PC-9 (cell line): ENCODE results near the gene CTDSP1. TPM values are rescaled to one million over a fixed set of nuclear protein-coding genes. Genes with fewer than 3 reads are reported as not detected.

Source experiments
- BruUV-seq: library from RNA; stranded (reverse); fragments of 400-500 nt; replicated peaks from 2 replicates; lab custom pipeline; 2021; lab: Mats Ljungman, UMichigan
- CTCF ChIA-PET: fragments of 300-600 bp; sonication (Branson Sonifier 250); formaldehyde crosslinking; loops from one replicate; lab custom pipeline; 2022; ENCODE audit warnings: antibody characterized with exemption; lab: Charles Lee
- POLR2A ChIA-PET: fragments of 300-600 bp; sonication (Branson Sonifier 250); formaldehyde crosslinking; loops from one replicate; lab custom pipeline; 2022; ENCODE audit warnings: antibody characterized with exemption; ENCODE audit not compliant: unreplicated experiment; lab: Charles Lee
- DNase-seq, 2 experiments: peaks; one replicate each; pipeline versions ENCODE4 v3.0.0 to v3.0.0-alpha.2; 2015 to 2022; ENCODE audit warnings: mixed read lengths in 1 of 2
- H2AFZ ChIP-seq: fragments of 200-600 bp; sonication (generic); 2 replicates; pipeline ENCODE4 v1.8.1; 2017; ENCODE audit warnings: antibody characterized with exemption
- H3F3A ChIP-seq: fragments of 200-600 bp; sonication (generic); 2 replicates; pipeline ENCODE4 v1.8.1; 2017; ENCODE audit warnings: antibody characterized with exemption, mild to moderate bottlenecking, low read depth; ENCODE audit not compliant: insufficient read depth
- H3K27ac ChIP-seq: fragments of 200-600 bp; sonication (generic); 2 replicates; pipeline ENCODE4 v1.6.1; 2016; ENCODE audit warnings: mixed run types
- H3K27me3 ChIP-seq: fragments of 200-600 bp; sonication (generic); 2 replicates; pipeline ENCODE4 v1.6.1; 2016; ENCODE audit warnings: low read depth, mixed run types; ENCODE audit not compliant: insufficient read depth
- H3K36me3 ChIP-seq: fragments of 200-600 bp; sonication (generic); 2 replicates; pipeline ENCODE4 v1.6.1; 2016; ENCODE audit warnings: low read depth, mixed run types
- H3K4me1 ChIP-seq: fragments of 200-600 bp; sonication (generic); replicated peaks from 2 replicates; pipeline ENCODE4 v1.6.1; 2016; ENCODE audit warnings: mixed run types; ENCODE audit not compliant: insufficient read depth
- H3K4me2 ChIP-seq: fragments of 200-600 bp; sonication (generic); 2 replicates; pipeline ENCODE4 v1.6.1; 2017; ENCODE audit warnings: mixed run types
- H3K4me3 ChIP-seq: fragments of 200-600 bp; sonication (generic); 2 replicates; pipeline ENCODE4 v1.6.1; 2016; ENCODE audit warnings: mixed run types
- H3K79me2 ChIP-seq: fragments of 200-600 bp; sonication (generic); 2 replicates; pipeline ENCODE4 v1.6.1; 2017; ENCODE audit warnings: low read depth, mixed run types
- H3K9me2 ChIP-seq: fragments of 200-600 bp; sonication (generic); 2 replicates; pipeline ENCODE4 v1.8.1; 2017; ENCODE audit warnings: mild to moderate bottlenecking; ENCODE audit not compliant: insufficient read depth
- H3K9me3 ChIP-seq: fragments of 200-600 bp; sonication (generic); 2 replicates; pipeline ENCODE4 v1.8.1; 2016; ENCODE audit warnings: low read depth; ENCODE audit not compliant: insufficient read depth
- H4K20me1 ChIP-seq: fragments of 200-600 bp; sonication (generic); 2 replicates; pipeline ENCODE4 v1.8.1; 2017; ENCODE audit not compliant: insufficient read depth
- EZH2 ChIP-seq: fragments of 200-600 bp; sonication (generic); IDR thresholded peaks from 2 replicates; pipeline ENCODE4 v1.8.0; 2017; ENCODE audit warnings: antibody characterized with exemption, low read depth
- intact Hi-C: fragments of 100-400 bp; cut with micrococcal nuclease; formaldehyde crosslinking; loops from one replicate; pipeline ENCODE4 v1.10.0; 2022; ENCODE audit not compliant: unreplicated experiment
- total RNA-seq: library from RNA; stranded (reverse); gene quantifications from 2 replicates; pipeline ENCODE4 v1.2.3, GENCODE V29; 2021
- TF ChIP-seq, protein P1 (sequence below): fragments of 200-600 bp; sonication (generic); conservative IDR thresholded peaks from 2 replicates; pipeline ENCODE4 v1.6.1; 2017; ENCODE audit warnings: mixed run types, antibody characterized with exemption, mild to moderate bottlenecking, moderate library complexity

CTDSP1 gene
- total RNA-seq, 1 experiment from 2014 or later = 61.8 TPM

DNA sequence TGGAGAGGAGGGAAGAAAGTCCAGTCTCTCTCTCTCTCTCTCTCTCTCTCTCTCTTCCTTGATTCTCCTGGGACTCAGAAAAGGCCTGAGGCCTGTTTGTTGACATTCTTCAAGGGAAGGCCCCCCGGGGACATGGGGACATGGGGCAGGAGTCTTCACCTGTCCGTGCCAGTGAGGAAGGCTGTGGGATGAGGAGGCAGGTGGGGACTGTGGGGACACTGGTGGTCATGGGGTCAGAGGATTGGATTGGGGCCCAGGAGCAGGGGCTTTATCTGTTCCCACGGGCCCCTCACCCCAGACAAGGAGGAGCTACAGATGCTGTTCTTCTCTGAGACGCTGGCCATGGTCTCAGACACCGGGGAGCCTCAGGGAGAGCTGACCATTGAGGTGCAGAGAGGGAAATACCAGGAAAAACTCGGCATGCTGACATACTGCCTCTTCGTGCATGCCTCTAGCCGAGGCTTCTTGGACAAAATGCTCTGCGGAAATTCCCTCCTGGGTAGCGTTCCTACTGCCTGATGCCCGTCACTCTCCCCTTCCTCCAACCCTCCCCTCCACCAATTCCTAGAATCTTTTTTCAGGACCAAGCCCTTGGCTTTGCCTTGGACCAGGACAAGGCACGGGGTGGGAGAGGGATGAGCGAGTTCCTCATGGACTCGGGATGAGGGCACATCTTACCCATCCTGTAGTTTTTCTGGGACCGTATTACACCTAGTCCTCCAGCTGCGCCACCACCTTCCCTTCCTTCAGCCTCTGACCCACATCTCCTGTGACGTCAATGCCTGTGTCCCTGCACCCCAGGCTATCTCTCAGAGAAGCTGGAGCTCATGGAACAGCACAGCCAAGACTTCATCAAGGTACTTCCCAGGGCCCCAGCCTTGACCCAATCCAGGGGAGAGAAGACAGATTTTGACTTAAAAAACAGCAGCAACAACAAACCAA is 42.2 kb upstream of the CTDSP1 start:
- BruUV-seq = no TSS peak
- H3K4me3 ChIP-seq = no peak overlapping the region; the same call in 1 of the 2 replicates
- ChIA-PET POLR2A (interaction anchor here (0.6 to 1.0 kb wide), 2 partner anchors 35 to 39 kb away, joined by 5 to 30 read pairs; no protein-coding TSS in a partner anchor), CTCF (interaction anchor here (0.6 to 1.5 kb wide), 6 partner anchors 10 to 86 kb away, joined by 3 to 7 read pairs (median 4); no protein-coding TSS in a partner anchor)
- intact Hi-C loops = loop anchor here (5.0 kb wide), 1 partner anchor 40 kb away; the partner anchor contains the start of gene CTDSP1
- no peaks in the 10 kb centered on the region for H3K9me2 ChIP-seq
- H3K9me3 ChIP-seq = no peaks in the 10 kb centered on the region
- DNase-seq = peak in 1 of 2 experiments; percentile 45
- H3K4me2 ChIP-seq = peak overlapping the region; percentile 68
- H3K27ac ChIP-seq = peak overlapping the region; percentile 35
- no peaks in the 10 kb centered on the region for H3K79me2 ChIP-seq
- H4K20me1 ChIP-seq = no peaks in the 10 kb centered on the region
- no peaks in the 10 kb centered on the region for H3K36me3 ChIP-seq
- H3K4me1 ChIP-seq = peaks cover 36% of the 10 kb centered on the region
- TF ChIP-seq, protein P1, sequence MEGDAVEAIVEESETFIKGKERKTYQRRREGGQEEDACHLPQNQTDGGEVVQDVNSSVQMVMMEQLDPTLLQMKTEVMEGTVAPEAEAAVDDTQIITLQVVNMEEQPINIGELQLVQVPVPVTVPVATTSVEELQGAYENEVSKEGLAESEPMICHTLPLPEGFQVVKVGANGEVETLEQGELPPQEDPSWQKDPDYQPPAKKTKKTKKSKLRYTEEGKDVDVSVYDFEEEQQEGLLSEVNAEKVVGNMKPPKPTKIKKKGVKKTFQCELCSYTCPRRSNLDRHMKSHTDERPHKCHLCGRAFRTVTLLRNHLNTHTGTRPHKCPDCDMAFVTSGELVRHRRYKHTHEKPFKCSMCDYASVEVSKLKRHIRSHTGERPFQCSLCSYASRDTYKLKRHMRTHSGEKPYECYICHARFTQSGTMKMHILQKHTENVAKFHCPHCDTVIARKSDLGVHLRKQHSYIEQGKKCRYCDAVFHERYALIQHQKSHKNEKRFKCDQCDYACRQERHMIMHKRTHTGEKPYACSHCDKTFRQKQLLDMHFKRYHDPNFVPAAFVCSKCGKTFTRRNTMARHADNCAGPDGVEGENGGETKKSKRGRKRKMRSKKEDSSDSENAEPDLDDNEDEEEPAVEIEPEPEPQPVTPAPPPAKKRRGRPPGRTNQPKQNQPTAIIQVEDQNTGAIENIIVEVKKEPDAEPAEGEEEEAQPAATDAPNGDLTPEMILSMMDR = no peak
- TF ChIP-seq EZH2 = no peak
- H3K27me3 ChIP-seq = no peaks in the 10 kb centered on the region
- peaks cover 13% of the 10 kb centered on the region for H3F3A ChIP-seq
- no peak overlapping the region for H2AFZ ChIP-seq

DNA sequence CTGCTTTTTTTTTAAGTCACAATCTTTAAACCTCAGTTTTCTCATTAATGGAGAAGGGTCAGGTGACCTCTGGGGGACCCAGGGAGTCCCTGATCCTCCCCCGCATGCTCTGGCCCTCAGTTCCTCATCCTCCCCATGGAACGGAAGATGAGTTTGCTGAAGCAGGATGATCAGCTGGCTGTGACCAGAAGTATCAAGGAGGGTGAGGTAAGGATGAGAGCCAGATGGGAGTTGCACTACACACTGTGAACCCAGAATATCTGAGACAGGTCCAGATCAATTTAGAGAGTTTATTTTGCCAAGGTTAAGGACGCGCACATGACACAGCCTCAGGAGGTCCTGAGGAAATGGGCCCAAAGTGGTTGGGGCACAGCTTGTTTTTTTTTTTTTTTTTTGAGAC is 39.2 kb upstream of the CTDSP1 start:
- intact Hi-C loops = no loop called here
- TF ChIP-seq, protein P1 = no peak
- TF ChIP-seq EZH2 = no peak
- H2AFZ ChIP-seq = no peak overlapping the region
- no peaks in the 10 kb centered on the region for H3K9me2 ChIP-seq
- H3K36me3 ChIP-seq = no peaks in the 10 kb centered on the region
- ChIA-PET CTCF (no interaction called here), POLR2A (no interaction called here)
- H4K20me1 ChIP-seq = no peaks in the 10 kb centered on the region
- H3K27ac ChIP-seq = peak overlapping the region; percentile 82
- no TSS peak for BruUV-seq
- peak overlapping the region; percentile 12; the same call in 1 of the 2 replicates for H3K4me2 ChIP-seq
- H3F3A ChIP-seq = peaks cover 13% of the 10 kb centered on the region
- no peaks in the 10 kb centered on the region for H3K27me3 ChIP-seq
- DNase-seq = no peak
- peaks cover 36% of the 10 kb centered on the region for H3K4me1 ChIP-seq
- H3K79me2 ChIP-seq = no peaks in the 10 kb centered on the region
- H3K4me3 ChIP-seq = no peak overlapping the region
- no peaks in the 10 kb centered on the region for H3K9me3 ChIP-seq

DNA sequence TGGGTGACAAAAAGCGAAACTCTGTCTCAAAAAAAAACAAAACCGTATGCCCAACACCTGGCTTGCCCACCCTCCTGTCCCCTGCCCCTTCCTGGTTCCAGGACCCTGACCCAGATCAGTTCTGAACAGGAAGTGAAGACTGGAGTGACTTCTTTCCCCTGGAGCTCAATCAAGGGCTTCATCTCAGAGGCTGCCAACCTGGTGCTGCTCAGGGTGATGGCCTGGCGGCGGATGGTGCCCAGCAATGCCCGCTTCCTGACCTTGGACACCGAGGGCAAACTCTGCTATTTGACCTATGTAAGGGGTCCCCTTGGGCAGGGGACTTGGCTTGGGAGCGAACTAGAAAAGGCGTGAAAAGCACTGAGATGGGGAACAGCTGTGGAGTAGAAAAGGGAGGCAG is 37.1 kb upstream of the CTDSP1 start:
- no peak overlapping the region for H3K27ac ChIP-seq
- H3K4me1 ChIP-seq = peaks cover 26% of the 10 kb centered on the region
- peaks cover 25% of the 10 kb centered on the region for H3F3A ChIP-seq
- intact Hi-C loops = no loop called here
- ChIA-PET CTCF (interaction anchor here (0.6 kb wide), 1 partner anchor 299 kb away, joined by 6 read pairs; no protein-coding TSS in a partner anchor), POLR2A (no interaction called here)
- TF ChIP-seq, protein P1 = no peak
- TF ChIP-seq EZH2 = no peak
- H3K9me3 ChIP-seq = no peaks in the 10 kb centered on the region
- no peak overlapping the region for H3K4me3 ChIP-seq
- no TSS peak for BruUV-seq
- H3K4me2 ChIP-seq = no peak overlapping the region
- DNase-seq = no peak
- no peaks in the 10 kb centered on the region for H3K36me3 ChIP-seq
- no peaks in the 10 kb centered on the region for H3K27me3 ChIP-seq
- H3K9me2 ChIP-seq = no peaks in the 10 kb centered on the region
- H3K79me2 ChIP-seq = no peaks in the 10 kb centered on the region
- no peaks in the 10 kb centered on the region for H4K20me1 ChIP-seq
- H2AFZ ChIP-seq = no peak overlapping the region
